BE2C (cell line): Measurements from ENCODE around the gene KCTD11.
"Not testable (repeated sequence)": the region's sequence is repeated elsewhere in the genome, so short reads cannot be mapped to it uniquely, and the experiment has no call there.

Source experiments
- DNase-seq: peaks from one replicate; pipeline ENCODE4 v3.0.0-alpha.2; 2020
- H3K27me3 ChIP-seq: fragments of 250-450 bp; sonication (Bioruptor Pico); 2 replicates; pipeline ENCODE4 v1.5.1; 2020; ENCODE audit warnings: mild to moderate bottlenecking
- H3K36me3 ChIP-seq: fragments of 250-450 bp; sonication (Bioruptor Pico); 2 replicates; pipeline ENCODE4 v1.5.1; 2020; ENCODE audit warnings: mild to moderate bottlenecking
- H3K4me1 ChIP-seq: fragments of 250-450 bp; sonication (Bioruptor Pico); 2 replicates; pipeline ENCODE4 v1.5.1; 2020
- H3K4me3 ChIP-seq: 2 replicates; pipeline ENCODE4 v1.5.1; 2011; ENCODE audit warnings: low read depth, low read length
- H3K9me3 ChIP-seq: fragments of 250-450 bp; sonication (Bioruptor Pico); 2 replicates; pipeline ENCODE4 v1.5.1; 2020
- TF ChIP-seq, protein P1 (sequence below): IDR thresholded peaks from 2 replicates; pipeline ENCODE4 v1.5.1; 2012; ENCODE audit warnings: mild to moderate bottlenecking, low read depth, low read length

KCTD11 gene

DNA sequence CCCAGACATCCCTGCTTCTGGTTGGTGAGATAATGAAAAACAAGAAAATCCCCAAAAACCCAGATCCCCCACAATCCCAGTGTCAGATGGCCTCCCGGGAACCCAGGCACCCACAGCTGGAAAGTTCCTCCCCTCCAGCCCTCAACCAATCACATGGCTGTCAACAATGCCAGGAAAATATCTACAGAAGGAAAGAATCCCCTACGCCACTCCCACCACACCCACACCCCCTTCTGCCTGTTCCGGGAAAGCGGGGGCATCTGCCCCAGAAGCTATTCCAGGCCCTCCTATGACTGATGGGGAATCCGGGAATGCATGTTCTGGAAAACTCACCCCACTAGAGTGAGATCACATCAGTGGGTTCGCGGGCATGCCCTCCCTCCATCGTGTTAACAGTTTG, 4.8 kb downstream of the KCTD11 start:
- H3K4me1 ChIP-seq, result no peaks in the 10 kb centered on the region
- DNase-seq, result no peak
- H3K9me3 ChIP-seq, result no peaks in the 10 kb centered on the region
- no peaks in the 10 kb centered on the region for H3K27me3 ChIP-seq
- TF ChIP-seq, protein P1, sequence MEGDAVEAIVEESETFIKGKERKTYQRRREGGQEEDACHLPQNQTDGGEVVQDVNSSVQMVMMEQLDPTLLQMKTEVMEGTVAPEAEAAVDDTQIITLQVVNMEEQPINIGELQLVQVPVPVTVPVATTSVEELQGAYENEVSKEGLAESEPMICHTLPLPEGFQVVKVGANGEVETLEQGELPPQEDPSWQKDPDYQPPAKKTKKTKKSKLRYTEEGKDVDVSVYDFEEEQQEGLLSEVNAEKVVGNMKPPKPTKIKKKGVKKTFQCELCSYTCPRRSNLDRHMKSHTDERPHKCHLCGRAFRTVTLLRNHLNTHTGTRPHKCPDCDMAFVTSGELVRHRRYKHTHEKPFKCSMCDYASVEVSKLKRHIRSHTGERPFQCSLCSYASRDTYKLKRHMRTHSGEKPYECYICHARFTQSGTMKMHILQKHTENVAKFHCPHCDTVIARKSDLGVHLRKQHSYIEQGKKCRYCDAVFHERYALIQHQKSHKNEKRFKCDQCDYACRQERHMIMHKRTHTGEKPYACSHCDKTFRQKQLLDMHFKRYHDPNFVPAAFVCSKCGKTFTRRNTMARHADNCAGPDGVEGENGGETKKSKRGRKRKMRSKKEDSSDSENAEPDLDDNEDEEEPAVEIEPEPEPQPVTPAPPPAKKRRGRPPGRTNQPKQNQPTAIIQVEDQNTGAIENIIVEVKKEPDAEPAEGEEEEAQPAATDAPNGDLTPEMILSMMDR, result no peak
- no peaks in the 10 kb centered on the region for H3K36me3 ChIP-seq
- no peak overlapping the region for H3K4me3 ChIP-seq

DNA sequence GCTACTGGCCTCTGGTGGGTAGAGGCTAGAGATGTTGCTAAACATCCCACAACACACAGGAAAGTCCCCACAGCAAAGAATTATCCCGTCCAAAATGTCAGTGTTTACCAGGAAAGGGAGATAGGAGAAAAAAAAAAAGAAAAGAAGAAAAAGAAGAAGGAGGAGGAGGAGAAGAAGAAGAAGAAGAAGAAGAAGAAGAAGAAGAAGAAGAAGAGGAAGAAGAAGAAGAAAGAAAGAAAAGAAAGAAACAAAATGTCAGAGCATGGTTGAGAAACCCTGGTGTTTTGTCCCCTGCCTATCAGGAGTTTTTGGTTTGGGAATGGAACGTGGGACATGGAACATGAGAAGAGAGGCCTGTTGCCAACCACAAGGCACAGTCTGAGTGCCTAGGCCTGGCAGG, 5.4 kb downstream of the KCTD11 start:
- TF ChIP-seq, protein P1, result no peak
- no peaks in the 10 kb centered on the region for H3K9me3 ChIP-seq
- no peaks in the 10 kb centered on the region for H3K4me1 ChIP-seq
- H3K27me3 ChIP-seq, result no peaks in the 10 kb centered on the region
- H3K4me3 ChIP-seq, result no peak overlapping the region
- DNase-seq, result no peak
- H3K36me3 ChIP-seq, result no peaks in the 10 kb centered on the region

DNA sequence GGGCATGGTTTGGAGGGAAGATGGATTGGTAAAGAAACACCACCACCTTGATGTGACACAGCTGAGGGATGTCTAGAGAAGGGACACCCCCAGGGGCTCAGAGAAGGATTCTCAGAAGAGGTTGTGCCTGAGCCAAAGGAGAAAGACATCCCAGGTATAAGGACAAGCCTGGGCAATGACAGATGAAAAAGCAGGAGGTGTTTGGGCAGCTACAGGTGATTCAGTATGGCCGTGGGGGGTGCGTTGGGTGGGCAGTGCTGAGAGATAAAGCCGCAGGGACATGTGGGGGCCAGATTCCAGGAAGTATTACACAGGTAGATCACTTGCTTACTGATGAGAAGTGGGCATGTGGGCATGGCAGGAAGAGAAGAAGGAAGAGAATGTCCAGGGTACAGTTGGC, 9.9 kb downstream of the KCTD11 start:
- no peaks in the 10 kb centered on the region for H3K4me1 ChIP-seq
- no peak overlapping the region for H3K4me3 ChIP-seq
- TF ChIP-seq, protein P1, result no peak
- DNase-seq, result no peak
- no peaks in the 10 kb centered on the region for H3K9me3 ChIP-seq
- no peaks in the 10 kb centered on the region for H3K36me3 ChIP-seq
- no peaks in the 10 kb centered on the region for H3K27me3 ChIP-seq

GRCh38 chr17:7363311-7363710, 11.3 kb downstream of the KCTD11 start:
- Histone ChIP-seq H3K36me3 (no peaks in the 10 kb centered on the region), H3K4me3 (no peak overlapping the region), H3K9me3 (no peaks in the 10 kb centered on the region), H3K27me3 (no peaks in the 10 kb centered on the region), H3K4me1 (no peaks in the 10 kb centered on the region)
- no peak for DNase-seq
- TF ChIP-seq, protein P1, result no peak

- H3K9me3 ChIP-seq, H3K36me3 ChIP-seq, H3K4me1 ChIP-seq, DNase-seq, H3K4me3 ChIP-seq, H3K27me3 ChIP-seq: not testable (repeated sequence)
Observed at GRCh38 chr17:7365963-7366362, 14.0 kb downstream of the KCTD11 start.

GRCh38 chr17:7367083-7367482, 15.1 kb downstream of the KCTD11 start:
- no peaks in the 10 kb centered on the region for H3K36me3 ChIP-seq
- H3K9me3 ChIP-seq, result no peaks in the 10 kb centered on the region
- H3K27me3 ChIP-seq, result no peaks in the 10 kb centered on the region
- DNase-seq, result no peak
- H3K4me1 ChIP-seq, result no peaks in the 10 kb centered on the region
- TF ChIP-seq, protein P1, result no peak
- H3K4me3 ChIP-seq, result no peak overlapping the region
